Tibial nerve (tissue), 4 donors: ENCODE measurements around the gene PLEKHA3.
A peak's percentile ranks its signal among the peaks of the same experiment; 100 is the strongest.

Experiments
- EP300 ChIP-seq, 2 donors: sonication (generic); formaldehyde crosslinking; IDR thresholded peaks; one replicate each; pipeline ENCODE4 v1.6.1; 2017; ENCODE audit warnings: antibody characterized with exemption in 2 of 2, mild to moderate bottlenecking in 1 of 2
- POLR2A ChIP-seq, 2 donors: fragments of 450-650 bp; IDR thresholded peaks; one replicate each; pipeline ENCODE4 v1.6.1; 2017; ENCODE audit warnings: antibody characterized with exemption in 2 of 2, mild to moderate bottlenecking in 2 of 2, moderate library complexity in 2 of 2
- TF ChIP-seq, protein P1 (sequence below), 5 experiments: fragments of 200-600 bp in 3 of 5; fragments of 450-650 bp in 2 of 5; sonication (generic) in 3 of 5; IDR thresholded peaks; one replicate each; pipeline ENCODE4 v1.5.1; 2016 to 2019; ENCODE audit warnings: antibody characterized with exemption in 5 of 5, mild to moderate bottlenecking in 3 of 5, moderate library complexity in 2 of 5

DNA sequence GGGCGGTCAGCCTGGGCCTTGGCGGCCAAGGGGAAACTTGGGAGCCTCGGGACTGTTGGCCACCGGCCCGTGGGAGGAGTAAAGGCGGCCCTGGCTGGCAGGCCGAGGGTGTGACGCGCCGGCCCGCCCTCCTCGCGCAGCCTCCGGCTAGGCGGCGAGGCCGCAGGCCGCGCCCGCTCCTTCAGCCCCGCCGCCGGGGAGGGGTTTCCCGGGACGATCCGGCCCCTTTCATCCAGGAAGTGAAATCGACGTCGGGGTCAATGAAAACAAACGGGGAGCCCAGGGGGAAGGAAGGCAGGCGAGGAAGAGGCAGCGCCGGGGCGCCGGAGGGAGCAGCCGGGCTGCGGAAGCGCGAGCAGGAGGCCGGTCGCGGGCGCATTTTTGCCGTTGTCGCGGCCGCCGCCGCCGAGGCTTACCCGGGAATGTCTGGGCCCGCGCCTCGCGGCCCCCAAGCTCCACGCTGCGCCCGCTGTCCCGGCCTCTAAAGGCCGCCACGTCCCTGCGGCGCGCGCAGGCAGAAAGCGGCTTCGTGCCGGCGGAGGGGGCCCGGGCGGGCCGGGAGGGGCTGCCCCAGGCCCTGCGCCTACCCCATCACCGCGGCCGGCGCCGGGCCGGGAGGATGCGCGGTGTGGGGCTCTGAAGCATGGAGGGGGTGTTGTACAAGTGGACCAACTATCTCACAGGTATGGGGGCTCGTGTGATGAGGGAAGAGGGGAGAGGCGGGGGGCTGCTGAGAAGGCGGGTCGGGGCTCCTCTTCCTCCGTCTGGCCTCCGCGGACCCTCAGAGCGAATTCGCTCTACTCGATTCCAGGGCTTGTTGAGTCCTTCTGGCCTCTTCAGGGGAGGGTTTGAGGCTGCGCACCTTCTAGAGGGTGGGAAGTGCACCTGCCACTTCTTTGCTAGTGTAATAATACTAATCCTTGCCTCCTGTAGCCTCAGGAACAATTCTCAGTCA, at the start of gene PLEKHA3:
- TF ChIP-seq, protein P1, sequence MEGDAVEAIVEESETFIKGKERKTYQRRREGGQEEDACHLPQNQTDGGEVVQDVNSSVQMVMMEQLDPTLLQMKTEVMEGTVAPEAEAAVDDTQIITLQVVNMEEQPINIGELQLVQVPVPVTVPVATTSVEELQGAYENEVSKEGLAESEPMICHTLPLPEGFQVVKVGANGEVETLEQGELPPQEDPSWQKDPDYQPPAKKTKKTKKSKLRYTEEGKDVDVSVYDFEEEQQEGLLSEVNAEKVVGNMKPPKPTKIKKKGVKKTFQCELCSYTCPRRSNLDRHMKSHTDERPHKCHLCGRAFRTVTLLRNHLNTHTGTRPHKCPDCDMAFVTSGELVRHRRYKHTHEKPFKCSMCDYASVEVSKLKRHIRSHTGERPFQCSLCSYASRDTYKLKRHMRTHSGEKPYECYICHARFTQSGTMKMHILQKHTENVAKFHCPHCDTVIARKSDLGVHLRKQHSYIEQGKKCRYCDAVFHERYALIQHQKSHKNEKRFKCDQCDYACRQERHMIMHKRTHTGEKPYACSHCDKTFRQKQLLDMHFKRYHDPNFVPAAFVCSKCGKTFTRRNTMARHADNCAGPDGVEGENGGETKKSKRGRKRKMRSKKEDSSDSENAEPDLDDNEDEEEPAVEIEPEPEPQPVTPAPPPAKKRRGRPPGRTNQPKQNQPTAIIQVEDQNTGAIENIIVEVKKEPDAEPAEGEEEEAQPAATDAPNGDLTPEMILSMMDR (IDR thresholded peaks at IDR 0.05), result no peak
- TF ChIP-seq POLR2A (IDR thresholded peaks at IDR 0.05) (peak; percentile 60 to 90), EP300 (IDR thresholded peaks at IDR 0.05) (peak in 1 of 2 donors; percentile 89)
